Astrocyte (in vitro differentiated cells and primary cell): ENCODE measurements around the gene HOXC9.

Experiments
- EZH2 ChIP-seq: IDR thresholded peaks from 2 replicates; pipeline ENCODE4 v1.6.1; 2012; ENCODE audit warnings: mild to moderate bottlenecking, low read length, inconsistent platforms; ENCODE audit not compliant: insufficient read depth
- TF ChIP-seq, protein P1 (sequence below): IDR thresholded peaks from 2 replicates; pipeline ENCODE4 v1.5.1; 2011; ENCODE audit warnings: low read depth, mild to moderate bottlenecking, inconsistent platforms, low read length, moderate library complexity; ENCODE audit not compliant: insufficient read depth

DNA sequence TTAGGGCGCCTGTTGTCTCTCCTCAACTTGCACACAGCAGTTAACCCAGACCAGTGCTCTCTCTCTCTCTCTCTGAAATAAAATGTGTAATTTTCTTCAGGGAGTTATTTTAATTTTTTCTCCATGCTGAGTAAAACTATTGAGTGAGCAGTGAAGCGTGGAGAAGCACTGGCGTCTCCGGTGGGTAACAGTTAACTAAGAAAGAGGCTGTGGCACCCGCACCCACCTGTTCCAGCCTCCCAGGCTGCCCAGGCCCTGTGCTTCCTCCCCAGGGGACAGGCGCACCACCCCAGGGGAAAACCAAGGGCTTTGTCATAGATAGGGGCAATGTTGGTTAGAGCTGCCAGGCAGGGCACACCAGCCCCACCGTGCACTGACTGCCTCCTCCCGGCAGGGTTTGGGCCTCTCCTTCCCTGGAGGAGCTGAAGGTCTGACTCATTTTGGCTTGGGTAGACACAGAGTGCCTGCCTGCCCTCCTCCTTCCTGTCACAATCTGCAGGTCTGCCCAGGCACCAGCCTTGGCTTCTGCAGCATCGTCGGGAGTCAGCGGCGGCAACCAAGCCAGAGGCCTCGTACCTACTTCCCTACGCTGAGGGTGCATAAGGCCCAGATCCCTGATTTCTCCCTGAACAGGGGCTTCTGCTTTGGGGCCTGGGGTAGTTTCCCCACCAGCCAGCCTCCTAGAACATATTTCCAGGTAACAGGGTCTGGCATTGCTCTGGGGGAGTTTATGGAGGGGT, 36.8 kb downstream of the HOXC9 start:
- TF ChIP-seq, protein P1, sequence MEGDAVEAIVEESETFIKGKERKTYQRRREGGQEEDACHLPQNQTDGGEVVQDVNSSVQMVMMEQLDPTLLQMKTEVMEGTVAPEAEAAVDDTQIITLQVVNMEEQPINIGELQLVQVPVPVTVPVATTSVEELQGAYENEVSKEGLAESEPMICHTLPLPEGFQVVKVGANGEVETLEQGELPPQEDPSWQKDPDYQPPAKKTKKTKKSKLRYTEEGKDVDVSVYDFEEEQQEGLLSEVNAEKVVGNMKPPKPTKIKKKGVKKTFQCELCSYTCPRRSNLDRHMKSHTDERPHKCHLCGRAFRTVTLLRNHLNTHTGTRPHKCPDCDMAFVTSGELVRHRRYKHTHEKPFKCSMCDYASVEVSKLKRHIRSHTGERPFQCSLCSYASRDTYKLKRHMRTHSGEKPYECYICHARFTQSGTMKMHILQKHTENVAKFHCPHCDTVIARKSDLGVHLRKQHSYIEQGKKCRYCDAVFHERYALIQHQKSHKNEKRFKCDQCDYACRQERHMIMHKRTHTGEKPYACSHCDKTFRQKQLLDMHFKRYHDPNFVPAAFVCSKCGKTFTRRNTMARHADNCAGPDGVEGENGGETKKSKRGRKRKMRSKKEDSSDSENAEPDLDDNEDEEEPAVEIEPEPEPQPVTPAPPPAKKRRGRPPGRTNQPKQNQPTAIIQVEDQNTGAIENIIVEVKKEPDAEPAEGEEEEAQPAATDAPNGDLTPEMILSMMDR, result no peak
- peak; percentile 30 for TF ChIP-seq EZH2
